ENCODE data around the gene LACTBL1. TPM values are rescaled to one million over a fixed set of nuclear protein-coding genes. Genes with fewer than 3 reads are reported as not detected.

The LACTBL1 gene
- total and polyA plus RNA-seq, 5 donors from 2014 or later: not detected

GRCh38 chr1:22915231-22915630, 57.4 kb downstream of the LACTBL1 start:
- Histone ChIP-seq H3K27ac (ENCODE audit: insufficient read depth, low read length, poor library complexity, severe bottlenecking) (no peak overlapping the region), H3K27me3 (ENCODE audit: control insufficient read depth, insufficient read depth, low read length) (no peaks in the 10 kb centered on the region), H3K4me1 (ENCODE audit: control insufficient read depth, insufficient read depth, low read length, poor library complexity, severe bottlenecking) (no peaks in the 10 kb centered on the region), H3K9me3 (ENCODE audit: control insufficient read depth in 2 of 2, low read length in 2 of 2) (no peaks in the 10 kb centered on the region), H3K4me3 (ENCODE audit: low read depth, low read length) (no peak overlapping the region), H3K36me3 (ENCODE audit: control insufficient read depth, insufficient read depth, low read length) (no peaks in the 10 kb centered on the region)
- Mint-ChIP-seq H3K27me3 (peaks cover 14% of the 10 kb centered on the region), H3K27ac (no peak overlapping the region), H3K9me3 (peaks cover 0 to 1% (median 0%) of the 10 kb centered on the region in 7 donors), H3K36me3 (no peaks in the 10 kb centered on the region), H3K4me1 (no peaks in the 10 kb centered on the region), H3K4me3 (no peak overlapping the region)
- DNase-seq (no peak), ATAC-seq (ENCODE audit: low read depth in 2 of 2) (no peak)

- no peaks in the 10 kb centered on the region for H3K36me3 ChIP-seq (ENCODE audit: control insufficient read depth, insufficient read depth, low read length)
- H3K27ac ChIP-seq (ENCODE audit: insufficient read depth, low read length, poor library complexity, severe bottlenecking): no peak overlapping the region
- peaks cover 0 to 1% (median 0%) of the 10 kb centered on the region in 7 donors for H3K9me3 Mint-ChIP-seq
- H3K27me3 ChIP-seq (ENCODE audit: control insufficient read depth, insufficient read depth, low read length): no peaks in the 10 kb centered on the region
- no peak overlapping the region for H3K27ac Mint-ChIP-seq
- no peaks in the 10 kb centered on the region for H3K36me3 Mint-ChIP-seq
- ATAC-seq (ENCODE audit: low read depth in 2 of 2): no peak
- H3K4me1 Mint-ChIP-seq: no peaks in the 10 kb centered on the region
- H3K4me3 Mint-ChIP-seq: no peak overlapping the region
- H3K27me3 Mint-ChIP-seq: peaks cover 14% of the 10 kb centered on the region
- no peaks in the 10 kb centered on the region for H3K9me3 ChIP-seq (ENCODE audit: control insufficient read depth in 2 of 2, low read length in 2 of 2)
- no peak overlapping the region for H3K4me3 ChIP-seq (ENCODE audit: low read depth, low read length)
- no peak for DNase-seq
- H3K4me1 ChIP-seq (ENCODE audit: control insufficient read depth, insufficient read depth, low read length, poor library complexity, severe bottlenecking): no peaks in the 10 kb centered on the region
These were observed 57.9 kb downstream of the LACTBL1 start for GRCh38 chr1:22914633-22915217.

- DNase-seq (no peak), ATAC-seq (ENCODE audit: low read depth in 2 of 2) (no peak)
- H3K27me3 Mint-ChIP-seq: peaks cover 14% of the 10 kb centered on the region
- no peaks in the 10 kb centered on the region for H3K36me3 Mint-ChIP-seq
- H3K4me3 Mint-ChIP-seq: no peak overlapping the region
- peaks cover 0 to 1% (median 0%) of the 10 kb centered on the region in 7 donors for H3K9me3 Mint-ChIP-seq
- no peaks in the 10 kb centered on the region for H3K9me3 ChIP-seq (ENCODE audit: control insufficient read depth in 2 of 2, low read length in 2 of 2)
- H3K27me3 ChIP-seq (ENCODE audit: control insufficient read depth, insufficient read depth, low read length): no peaks in the 10 kb centered on the region
- no peak overlapping the region for H3K27ac Mint-ChIP-seq
- no peaks in the 10 kb centered on the region for H3K4me1 ChIP-seq (ENCODE audit: control insufficient read depth, insufficient read depth, low read length, poor library complexity, severe bottlenecking)
- H3K4me1 Mint-ChIP-seq: no peaks in the 10 kb centered on the region
- no peak overlapping the region for H3K4me3 ChIP-seq (ENCODE audit: low read depth, low read length)
- no peaks in the 10 kb centered on the region for H3K36me3 ChIP-seq (ENCODE audit: control insufficient read depth, insufficient read depth, low read length)
- no peak overlapping the region for H3K27ac ChIP-seq (ENCODE audit: insufficient read depth, low read length, poor library complexity, severe bottlenecking)
These were observed 58.5 kb downstream of the LACTBL1 start for GRCh38 chr1:22914156-22914555.

- H3K9me3 Mint-ChIP-seq: peaks cover 0 to 1% (median 0%) of the 10 kb centered on the region in 7 donors
- no peaks in the 10 kb centered on the region for H3K36me3 ChIP-seq (ENCODE audit: control insufficient read depth, insufficient read depth, low read length)
- no peak for DNase-seq
- H3K4me1 ChIP-seq (ENCODE audit: control insufficient read depth, insufficient read depth, low read length, poor library complexity, severe bottlenecking): no peaks in the 10 kb centered on the region
- H3K9me3 ChIP-seq (ENCODE audit: control insufficient read depth in 2 of 2, low read length in 2 of 2): no peaks in the 10 kb centered on the region
- H3K27ac ChIP-seq (ENCODE audit: insufficient read depth, low read length, poor library complexity, severe bottlenecking): no peak overlapping the region
- no peaks in the 10 kb centered on the region for H3K27me3 ChIP-seq (ENCODE audit: control insufficient read depth, insufficient read depth, low read length)
- H3K27ac Mint-ChIP-seq: no peak overlapping the region
- H3K4me3 Mint-ChIP-seq: no peak overlapping the region
- no peak overlapping the region for H3K4me3 ChIP-seq (ENCODE audit: low read depth, low read length)
- H3K4me1 Mint-ChIP-seq: no peaks in the 10 kb centered on the region
- no peak for ATAC-seq (ENCODE audit: low read depth in 2 of 2)
- peaks cover 14% of the 10 kb centered on the region for H3K27me3 Mint-ChIP-seq
- no peaks in the 10 kb centered on the region for H3K36me3 Mint-ChIP-seq
These were observed 59.1 kb downstream of the LACTBL1 start for GRCh38 chr1:22913421-22914141.

- Histone ChIP-seq H3K27me3 (ENCODE audit: control insufficient read depth, insufficient read depth, low read length) (no peaks in the 10 kb centered on the region), H3K4me3 (ENCODE audit: low read depth, low read length) (no peak overlapping the region), H3K9me3 (ENCODE audit: control insufficient read depth in 2 of 2, low read length in 2 of 2) (no peaks in the 10 kb centered on the region), H3K36me3 (ENCODE audit: control insufficient read depth, insufficient read depth, low read length) (no peaks in the 10 kb centered on the region), H3K4me1 (ENCODE audit: control insufficient read depth, insufficient read depth, low read length, poor library complexity, severe bottlenecking) (no peaks in the 10 kb centered on the region), H3K27ac (ENCODE audit: insufficient read depth, low read length, poor library complexity, severe bottlenecking) (no peak overlapping the region)
- peaks cover 0 to 1% (median 0%) of the 10 kb centered on the region in 7 donors for H3K9me3 Mint-ChIP-seq
- ATAC-seq (ENCODE audit: low read depth in 2 of 2) (no peak), DNase-seq (no peak)
- H3K36me3 Mint-ChIP-seq: no peaks in the 10 kb centered on the region
- peaks cover 7% of the 10 kb centered on the region for H3K27me3 Mint-ChIP-seq
- no peaks in the 10 kb centered on the region for H3K4me1 Mint-ChIP-seq
- H3K27ac Mint-ChIP-seq: no peak overlapping the region
- no peak overlapping the region for H3K4me3 Mint-ChIP-seq
These were observed 60.4 kb downstream of the LACTBL1 start for GRCh38 chr1:22912311-22912710.

- Histone ChIP-seq H3K9me3 (ENCODE audit: control insufficient read depth in 2 of 2, low read length in 2 of 2) (no peaks in the 10 kb centered on the region), H3K27me3 (ENCODE audit: control insufficient read depth, insufficient read depth, low read length) (no peaks in the 10 kb centered on the region), H3K4me3 (ENCODE audit: low read depth, low read length) (no peak overlapping the region), H3K4me1 (ENCODE audit: control insufficient read depth, insufficient read depth, low read length, poor library complexity, severe bottlenecking) (no peaks in the 10 kb centered on the region), H3K36me3 (ENCODE audit: control insufficient read depth, insufficient read depth, low read length) (no peaks in the 10 kb centered on the region), H3K27ac (ENCODE audit: insufficient read depth, low read length, poor library complexity, severe bottlenecking) (no peak overlapping the region)
- ATAC-seq (ENCODE audit: low read depth in 2 of 2) (no peak), DNase-seq (no peak)
- no peaks in the 10 kb centered on the region for H3K4me1 Mint-ChIP-seq
- H3K4me3 Mint-ChIP-seq: no peak overlapping the region
- no peak overlapping the region for H3K27ac Mint-ChIP-seq
- no peaks in the 10 kb centered on the region for H3K9me3 Mint-ChIP-seq
- no peaks in the 10 kb centered on the region for H3K36me3 Mint-ChIP-seq
- peaks cover 4% of the 10 kb centered on the region for H3K27me3 Mint-ChIP-seq
These were observed 61.5 kb downstream of the LACTBL1 start for GRCh38 chr1:22910986-22911651.

GRCh38 chr1:22910286-22910685, 62.4 kb downstream of the LACTBL1 start:
- H3K36me3 ChIP-seq (ENCODE audit: control insufficient read depth, insufficient read depth, low read length): no peaks in the 10 kb centered on the region
- DNase-seq (no peak), ATAC-seq (ENCODE audit: low read depth in 2 of 2) (no peak)
- peaks cover 4% of the 10 kb centered on the region for H3K27me3 Mint-ChIP-seq
- no peaks in the 10 kb centered on the region for H3K4me1 Mint-ChIP-seq
- peaks cover 0 to 2% (median 0%) of the 10 kb centered on the region in 7 donors for H3K9me3 Mint-ChIP-seq
- H3K4me3 Mint-ChIP-seq: no peak overlapping the region
- no peaks in the 10 kb centered on the region for H3K27me3 ChIP-seq (ENCODE audit: control insufficient read depth, insufficient read depth, low read length)
- no peak overlapping the region for H3K27ac Mint-ChIP-seq
- no peaks in the 10 kb centered on the region for H3K4me1 ChIP-seq (ENCODE audit: control insufficient read depth, insufficient read depth, low read length, poor library complexity, severe bottlenecking)
- H3K9me3 ChIP-seq (ENCODE audit: control insufficient read depth in 2 of 2, low read length in 2 of 2): no peaks in the 10 kb centered on the region
- no peaks in the 10 kb centered on the region for H3K36me3 Mint-ChIP-seq
- H3K4me3 ChIP-seq (ENCODE audit: low read depth, low read length): no peak overlapping the region
- H3K27ac ChIP-seq (ENCODE audit: insufficient read depth, low read length, poor library complexity, severe bottlenecking): no peak overlapping the region
